HL-60 (cell line): ENCODE data around the gene NAA25.
"Not testable (repeated sequence)": the region's sequence is repeated elsewhere in the genome, so short reads cannot be mapped to it uniquely, and the experiment has no call there.

Experiments
- DNase-seq, 2 experiments: peaks; one replicate each; pipeline ENCODE4 v3.0.0-alpha.2; 2010 to 2020; ENCODE audit warnings: low read depth in 1 of 2, low spot score in 1 of 2
- H3K27ac ChIP-seq: fragments of 250-450 bp; sonication (Bioruptor Pico); replicated peaks from 2 replicates; pipeline ENCODE4 v1.5.1; 2020; ENCODE audit warnings: mild to moderate bottlenecking, moderate library complexity
- H3K27me3 ChIP-seq: fragments of 250-450 bp; sonication (Bioruptor Pico); 2 replicates; pipeline ENCODE4 v1.5.1; 2021; ENCODE audit warnings: mild to moderate bottlenecking, moderate library complexity; ENCODE audit not compliant: insufficient read depth, poor library complexity, severe bottlenecking
- H3K4me3 ChIP-seq: replicated peaks from 2 replicates; pipeline ENCODE4 v1.5.1; 2011; ENCODE audit warnings: mild to moderate bottlenecking, control low read depth, low read length; ENCODE audit not compliant: insufficient read depth
- CTCF ChIP-seq: IDR thresholded peaks from one replicate; pipeline ENCODE4 v1.5.1; 2011; ENCODE audit warnings: low read length, control low read depth, inconsistent platforms; ENCODE audit not compliant: insufficient read depth
- GABPA ChIP-seq: IDR thresholded peaks from 2 replicates; pipeline ENCODE4 v1.6.1; 2012; ENCODE audit warnings: low read depth
- POLR2AphosphoS5 ChIP-seq: IDR thresholded peaks from 2 replicates; pipeline ENCODE4 v1.6.1; 2012; ENCODE audit warnings: low read depth
- REST ChIP-seq: IDR thresholded peaks from 2 replicates; pipeline ENCODE4 v1.6.1; 2012; ENCODE audit warnings: low read depth; ENCODE audit not compliant: insufficient replicate concordance
- SPI1 ChIP-seq: IDR thresholded peaks from 2 replicates; pipeline ENCODE4 v1.6.1; 2012; ENCODE audit warnings: low read depth, mild to moderate bottlenecking, borderline replicate concordance

Gene NAA25

GRCh38 chr12:112046003-112046402 lies 62.6 kb downstream of the NAA25 start:
- no peaks in the 10 kb centered on the region for H3K27me3 ChIP-seq
- no peak for DNase-seq
- H3K4me3 ChIP-seq, result no peak overlapping the region
- H3K27ac ChIP-seq, result no peak overlapping the region
- TF ChIP-seq CTCF (no peak), GABPA (no peak)

GRCh38 chr12:112036614-112037013 lies 72.0 kb downstream of the NAA25 start:
- H3K4me3 ChIP-seq, H3K27ac ChIP-seq, H3K27me3 ChIP-seq, DNase-seq: not testable (repeated sequence)

- TF ChIP-seq GABPA (no peak), CTCF (no peak), REST (no peak), POLR2AphosphoS5 (no peak), SPI1 (no peak)
- Histone ChIP-seq H3K27me3 (no peaks in the 10 kb centered on the region), H3K27ac (no peak overlapping the region), H3K4me3 (no peak overlapping the region)
- no peak for DNase-seq
Observed at GRCh38 chr12:112035219-112035785, 73.3 kb downstream of the NAA25 start.

- no peaks in the 10 kb centered on the region for H3K27me3 ChIP-seq
- no peak for DNase-seq
- H3K4me3 ChIP-seq, result no peak overlapping the region
- no peak overlapping the region for H3K27ac ChIP-seq
- TF ChIP-seq SPI1, result no peak
- no peak for TF ChIP-seq REST
- TF ChIP-seq POLR2AphosphoS5, result no peak
- TF ChIP-seq GABPA, result no peak
- TF ChIP-seq CTCF, result no peak
Observed at GRCh38 chr12:112032292-112032691, 76.3 kb downstream of the NAA25 start.
